ENCODE results near the gene WDR81.

DNA sequence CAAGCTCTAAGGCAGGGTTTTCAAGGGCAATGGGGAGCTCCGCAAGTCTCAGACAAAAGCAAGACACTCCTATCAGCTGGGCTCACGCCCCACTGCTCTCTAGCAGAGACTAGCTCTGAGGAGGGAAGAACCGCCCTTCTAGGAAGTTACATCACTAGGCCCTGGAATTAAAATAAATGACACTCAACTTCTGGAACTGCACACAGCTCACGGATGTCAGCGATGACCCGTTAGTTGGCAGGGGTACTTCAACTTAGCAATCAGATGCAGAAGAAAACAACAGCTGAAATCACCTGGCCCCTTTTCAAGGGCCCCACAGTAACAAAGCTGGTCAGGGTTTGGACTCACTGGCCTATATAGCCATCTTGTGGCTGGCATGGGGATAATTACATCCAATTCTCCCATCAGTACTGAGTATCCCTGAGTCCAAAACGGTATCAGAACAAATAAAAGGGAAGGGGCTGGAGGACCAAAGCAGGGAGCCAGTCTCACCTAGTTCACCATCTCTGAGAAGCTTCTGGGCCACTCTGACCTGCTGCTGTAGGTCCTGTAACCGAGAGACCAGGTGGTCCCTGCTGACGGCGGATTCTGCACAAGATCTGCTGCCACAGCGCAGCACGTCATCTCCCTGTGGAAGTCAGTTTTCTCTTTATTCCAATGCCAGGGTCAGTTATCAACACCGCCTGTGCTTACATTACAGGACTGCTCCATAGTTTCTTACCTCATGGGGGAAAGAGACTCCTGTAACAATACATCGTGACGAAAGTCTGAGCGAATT is 59.5 kb downstream of the WDR81 start:
- no peak for TF ChIP-seq OSR1 (CRISPR knock-in tag; IDR thresholded peaks at IDR 0.05)
- no peak for TF ChIP-seq ZFP3 (CRISPR knock-in tag; IDR thresholded peaks at IDR 0.05)
- TF ChIP-seq ESRRG (CRISPR knock-in tag; IDR thresholded peaks at IDR 0.05) = no peak
- TF ChIP-seq CSDC2 (CRISPR knock-in tag; IDR thresholded peaks at IDR 0.05) = no peak
- TF ChIP-seq ARNTL (CRISPR knock-in tag; IDR thresholded peaks at IDR 0.05; ENCODE audit: borderline replicate concordance, low read depth) = no peak
- TF ChIP-seq BACH2 (CRISPR knock-in tag; IDR thresholded peaks at IDR 0.05; ENCODE audit: borderline replicate concordance) = no peak
- no peak for TF ChIP-seq RARB (CRISPR knock-in tag; IDR thresholded peaks at IDR 0.05)
- no peak for TF ChIP-seq TOX (CRISPR knock-in tag; IDR thresholded peaks at IDR 0.05; ENCODE audit: borderline replicate concordance)
- TF ChIP-seq, protein P1, sequence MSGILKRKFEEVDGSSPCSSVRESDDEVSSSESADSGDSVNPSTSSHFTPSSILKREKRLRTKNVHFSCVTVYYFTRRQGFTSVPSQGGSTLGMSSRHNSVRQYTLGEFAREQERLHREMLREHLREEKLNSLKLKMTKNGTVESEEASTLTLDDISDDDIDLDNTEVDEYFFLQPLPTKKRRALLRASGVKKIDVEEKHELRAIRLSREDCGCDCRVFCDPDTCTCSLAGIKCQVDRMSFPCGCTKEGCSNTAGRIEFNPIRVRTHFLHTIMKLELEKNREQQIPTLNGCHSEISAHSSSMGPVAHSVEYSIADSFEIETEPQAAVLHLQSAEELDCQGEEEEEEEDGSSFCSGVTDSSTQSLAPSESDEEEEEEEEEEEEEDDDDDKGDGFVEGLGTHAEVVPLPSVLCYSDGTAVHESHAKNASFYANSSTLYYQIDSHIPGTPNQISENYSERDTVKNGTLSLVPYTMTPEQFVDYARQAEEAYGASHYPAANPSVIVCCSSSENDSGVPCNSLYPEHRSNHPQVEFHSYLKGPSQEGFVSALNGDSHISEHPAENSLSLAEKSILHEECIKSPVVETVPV (CRISPR knock-in tag; IDR thresholded peaks at IDR 0.05) = no peak
- no peak for TF ChIP-seq ZFP30 (CRISPR knock-in tag; IDR thresholded peaks at IDR 0.05)
- no peak for TF ChIP-seq ISL1 (CRISPR knock-in tag; IDR thresholded peaks at IDR 0.05)
- TF ChIP-seq ZNF70 (CRISPR knock-in tag; IDR thresholded peaks at IDR 0.05) = no peak
- TF ChIP-seq SNAI2 (CRISPR knock-in tag; IDR thresholded peaks at IDR 0.05) = no peak
- TF ChIP-seq, protein P2, sequence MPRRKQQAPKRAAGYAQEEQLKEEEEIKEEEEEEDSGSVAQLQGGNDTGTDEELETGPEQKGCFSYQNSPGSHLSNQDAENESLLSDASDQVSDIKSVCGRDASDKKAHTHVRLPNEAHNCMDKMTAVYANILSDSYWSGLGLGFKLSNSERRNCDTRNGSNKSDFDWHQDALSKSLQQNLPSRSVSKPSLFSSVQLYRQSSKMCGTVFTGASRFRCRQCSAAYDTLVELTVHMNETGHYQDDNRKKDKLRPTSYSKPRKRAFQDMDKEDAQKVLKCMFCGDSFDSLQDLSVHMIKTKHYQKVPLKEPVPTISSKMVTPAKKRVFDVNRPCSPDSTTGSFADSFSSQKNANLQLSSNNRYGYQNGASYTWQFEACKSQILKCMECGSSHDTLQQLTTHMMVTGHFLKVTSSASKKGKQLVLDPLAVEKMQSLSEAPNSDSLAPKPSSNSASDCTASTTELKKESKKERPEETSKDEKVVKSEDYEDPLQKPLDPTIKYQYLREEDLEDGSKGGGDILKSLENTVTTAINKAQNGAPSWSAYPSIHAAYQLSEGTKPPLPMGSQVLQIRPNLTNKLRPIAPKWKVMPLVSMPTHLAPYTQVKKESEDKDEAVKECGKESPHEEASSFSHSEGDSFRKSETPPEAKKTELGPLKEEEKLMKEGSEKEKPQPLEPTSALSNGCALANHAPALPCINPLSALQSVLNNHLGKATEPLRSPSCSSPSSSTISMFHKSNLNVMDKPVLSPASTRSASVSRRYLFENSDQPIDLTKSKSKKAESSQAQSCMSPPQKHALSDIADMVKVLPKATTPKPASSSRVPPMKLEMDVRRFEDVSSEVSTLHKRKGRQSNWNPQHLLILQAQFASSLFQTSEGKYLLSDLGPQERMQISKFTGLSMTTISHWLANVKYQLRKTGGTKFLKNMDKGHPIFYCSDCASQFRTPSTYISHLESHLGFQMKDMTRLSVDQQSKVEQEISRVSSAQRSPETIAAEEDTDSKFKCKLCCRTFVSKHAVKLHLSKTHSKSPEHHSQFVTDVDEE (CRISPR knock-in tag; IDR thresholded peaks at IDR 0.05) = no peak

Measured in SK-N-SH treated with all-trans-retinoic acid at 6 μM for 48 hours (cell line).